Activated CD4-positive, alpha-beta T cell treated with anti-CD3 and anti-CD28 coated beads for 24 hours (primary cell): ENCODE results near the gene IPPK.
"Not testable (repeated sequence)": the region's sequence is repeated elsewhere in the genome, so short reads cannot be mapped to it uniquely, and the experiment has no call there.

ENCODE experiments used
- DNase-seq, 2 donors: peaks; one replicate each; pipeline ENCODE4 v3.0.0-alpha.2; 2020; ENCODE audit warnings: low read depth in 2 of 2

Gene IPPK

DNA sequence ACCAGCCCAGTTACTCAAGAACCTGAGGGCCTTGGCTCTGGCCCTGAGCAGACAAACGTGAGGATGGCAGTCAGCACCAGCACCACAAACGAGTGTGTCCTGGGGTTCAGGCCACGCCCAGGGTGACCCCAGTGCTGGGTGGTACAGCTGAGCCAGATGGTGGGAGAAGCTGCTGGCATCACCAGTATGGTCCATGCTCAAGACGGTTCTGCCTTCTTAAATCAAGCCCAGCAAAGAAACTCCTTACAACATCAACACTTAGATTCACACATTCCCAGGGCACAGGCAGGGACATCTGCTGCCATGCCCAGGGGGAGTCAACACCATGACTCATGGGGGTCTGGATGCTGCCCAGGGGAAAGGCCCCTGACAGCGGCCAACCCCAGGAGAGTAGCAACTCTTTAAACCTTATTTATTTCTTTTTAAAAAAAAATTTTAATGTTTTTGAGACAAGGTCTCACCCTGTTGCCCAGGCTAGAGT is 31.3 kb downstream of the IPPK start:
- DNase-seq = no peak

DNA sequence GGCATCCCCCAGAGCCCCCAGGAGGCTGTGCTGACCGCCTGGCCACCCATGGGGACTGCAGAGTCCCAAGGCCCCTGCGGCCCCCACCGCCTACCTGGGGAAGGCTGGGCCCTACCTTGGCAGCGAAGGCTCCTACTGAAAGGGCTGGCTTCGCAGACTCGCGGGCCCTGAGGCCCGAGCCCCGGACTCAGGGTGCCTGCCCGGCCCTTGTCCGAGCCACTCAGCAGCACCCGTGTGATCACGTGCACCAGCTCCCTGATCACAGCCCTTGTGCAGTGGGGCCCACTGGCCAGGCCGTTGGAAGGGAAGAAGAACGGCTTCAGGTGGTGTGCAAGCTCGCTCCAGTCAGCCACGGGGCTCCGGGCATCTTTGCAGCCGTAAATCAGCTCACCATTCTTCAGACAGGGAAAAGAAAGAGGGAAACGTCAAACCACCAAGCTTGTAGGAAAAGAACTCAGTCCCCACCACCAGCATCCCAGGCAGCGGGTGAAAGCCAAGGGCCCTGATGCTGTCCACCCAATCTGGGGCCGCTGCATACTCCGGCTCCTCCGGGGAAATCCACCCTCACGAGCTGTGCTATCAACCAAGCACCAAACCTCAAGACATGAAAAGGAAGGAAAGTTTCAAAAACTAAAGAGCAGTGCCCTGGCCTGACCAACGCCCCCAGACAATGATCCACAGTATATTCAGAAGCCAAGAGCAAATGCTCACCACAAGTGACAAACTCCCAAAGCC is 31.9 kb downstream of the IPPK start:
- DNase-seq = no peak

DNA sequence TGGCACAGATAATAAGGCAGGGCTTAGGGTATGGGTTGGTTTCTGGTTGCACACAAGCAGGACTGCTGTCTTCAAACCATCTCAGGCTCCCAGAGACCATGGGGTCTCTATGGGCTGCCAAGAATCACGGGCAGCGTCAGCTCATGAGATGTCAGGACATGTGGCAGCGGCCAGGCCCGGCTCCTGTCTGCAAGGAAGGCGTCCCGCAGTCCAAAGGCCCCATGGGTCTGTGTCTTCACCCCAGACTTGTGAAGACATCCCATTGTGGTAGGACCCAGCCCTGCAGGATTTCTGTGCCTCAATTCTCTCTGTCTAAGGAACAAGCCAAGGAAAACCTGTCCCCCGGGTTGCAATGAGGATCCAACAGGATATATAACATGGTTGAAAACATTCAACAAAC is 32.6 kb downstream of the IPPK start:
- DNase-seq = no peak

DNA sequence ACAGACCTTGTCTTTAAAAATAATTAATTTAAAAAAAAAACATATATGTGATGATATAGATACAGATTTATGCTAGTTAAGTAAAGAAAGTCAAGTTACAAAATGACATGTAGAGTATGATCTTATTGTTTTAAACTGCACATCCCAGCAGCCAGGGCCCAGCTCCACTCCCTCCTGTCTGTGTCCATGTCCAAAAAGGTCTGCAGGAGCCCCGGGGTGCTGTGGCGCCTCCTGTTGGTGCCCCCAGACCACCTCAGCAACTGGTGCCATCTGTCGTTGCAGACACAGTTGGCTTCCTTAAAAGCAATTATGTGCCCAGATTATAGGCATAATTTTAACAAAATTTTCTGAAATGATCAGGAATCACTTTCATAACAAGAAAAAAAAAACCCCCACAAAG is 33.3 kb downstream of the IPPK start:
- DNase-seq = no peak

DNA sequence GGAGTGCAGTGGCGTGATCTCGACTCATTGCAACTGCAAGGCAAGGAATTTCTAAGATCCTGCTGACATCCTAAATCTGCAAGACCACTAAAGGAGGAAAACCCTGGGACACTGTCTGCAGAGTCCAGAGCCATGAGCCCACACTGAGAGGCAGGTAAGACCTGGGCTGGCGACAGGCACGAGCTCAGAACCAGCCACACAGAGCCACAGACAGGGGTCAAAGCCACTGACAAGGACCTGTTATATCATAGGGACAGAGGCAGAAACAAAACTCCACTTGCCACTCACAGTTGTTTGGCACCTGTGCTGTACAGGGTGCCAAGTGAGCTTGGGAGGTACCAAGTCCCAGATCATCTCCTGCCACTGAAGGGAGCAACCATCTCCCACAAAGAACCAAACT is 34.2 kb downstream of the IPPK start:
- DNase-seq = no peak

DNA sequence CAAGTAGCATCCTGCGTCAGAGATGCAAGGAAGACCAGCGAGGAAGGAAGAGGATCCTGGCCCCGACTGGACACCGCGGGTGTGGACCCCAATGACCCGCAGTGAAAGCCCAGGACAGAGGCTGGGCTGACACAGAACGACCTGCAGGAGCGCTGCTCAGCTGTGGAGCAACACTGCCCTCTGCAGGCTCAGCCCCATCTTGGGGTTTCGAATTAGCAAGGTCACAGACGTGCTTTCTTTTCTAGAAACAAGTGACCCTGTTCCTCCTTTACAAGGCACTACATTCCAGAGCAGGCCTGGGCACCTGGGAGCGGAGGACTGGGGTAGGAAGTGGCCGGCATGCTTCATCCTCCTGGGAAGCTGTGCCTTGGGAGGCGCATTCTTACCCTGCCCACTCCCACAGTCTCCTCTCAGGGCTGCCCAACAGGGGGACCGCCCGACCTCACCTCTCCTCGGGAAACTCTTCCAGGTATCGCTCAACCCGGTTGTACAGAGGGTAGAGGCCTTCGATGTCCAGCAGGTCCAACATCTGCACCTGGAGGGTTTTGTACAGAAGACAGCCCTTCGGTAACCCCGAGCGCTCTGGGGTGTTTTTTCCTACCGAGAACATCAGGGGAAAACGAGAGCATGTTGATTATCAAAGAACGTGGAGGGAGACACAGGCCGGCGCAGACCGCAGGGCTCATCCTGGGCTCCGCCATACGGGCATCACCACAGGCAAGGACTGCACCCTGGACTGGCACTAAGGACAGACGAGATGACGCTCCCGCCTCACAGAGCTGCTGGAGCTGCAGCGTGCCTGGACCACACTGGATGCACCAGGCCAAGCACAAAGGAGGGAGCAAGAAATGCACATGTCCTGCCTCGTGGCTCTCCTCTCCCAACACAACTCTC is 35.0 kb downstream of the IPPK start:
- peak; percentile 38 to 46 for DNase-seq

DNA sequence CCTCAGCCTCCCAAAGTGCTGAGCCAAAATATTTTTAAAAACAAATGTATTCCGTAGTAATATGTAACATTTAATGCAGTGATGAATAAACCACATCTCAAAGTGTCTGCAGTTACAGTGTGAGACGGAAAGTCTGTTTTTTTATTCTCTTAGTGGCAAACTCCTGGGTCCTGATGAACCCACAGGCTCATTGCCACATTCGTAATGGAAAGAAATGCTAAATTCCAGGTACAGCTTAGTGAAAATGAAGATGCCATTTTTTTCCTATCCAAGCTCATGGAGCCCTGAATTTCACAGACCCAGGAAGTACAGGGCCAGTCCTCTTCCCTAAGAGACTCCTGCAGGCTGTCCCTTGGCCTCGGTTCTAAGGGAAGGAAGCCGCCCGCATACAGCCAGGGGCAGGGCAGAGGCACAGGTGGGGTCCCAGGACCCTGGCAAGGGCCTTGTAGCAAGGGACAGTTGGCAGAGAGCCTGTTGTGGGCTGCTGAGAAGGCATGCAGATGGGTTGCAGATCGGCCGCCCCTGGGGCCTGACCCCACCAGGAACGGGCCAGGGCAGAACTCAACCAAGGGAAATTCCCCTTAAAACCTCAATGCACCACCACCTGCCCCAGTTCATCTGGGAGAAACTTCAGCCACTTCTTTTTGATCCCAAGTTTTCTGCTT is 36.2 kb downstream of the IPPK start:
- DNase-seq = no peak

DNA sequence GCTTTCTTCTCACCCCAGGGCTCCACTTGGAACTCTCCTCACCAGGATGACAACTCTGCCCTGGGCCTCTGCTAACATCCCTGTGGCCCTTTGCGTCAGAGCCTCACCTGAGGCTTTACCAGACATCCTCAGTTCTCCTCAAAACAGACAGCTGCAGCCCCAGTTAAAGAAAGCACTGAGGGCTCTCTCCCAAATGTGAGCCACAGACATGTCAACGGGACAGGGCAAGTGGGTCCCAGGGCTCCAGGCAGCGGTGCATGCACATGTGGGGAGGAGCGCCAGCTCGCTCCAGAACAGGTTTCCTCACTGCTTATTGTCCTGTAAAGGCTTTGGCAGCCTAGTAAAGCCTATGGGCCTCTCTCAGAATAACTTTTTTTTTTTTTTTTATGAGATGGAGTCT is 37.3 kb downstream of the IPPK start:
- no peak for DNase-seq

DNA sequence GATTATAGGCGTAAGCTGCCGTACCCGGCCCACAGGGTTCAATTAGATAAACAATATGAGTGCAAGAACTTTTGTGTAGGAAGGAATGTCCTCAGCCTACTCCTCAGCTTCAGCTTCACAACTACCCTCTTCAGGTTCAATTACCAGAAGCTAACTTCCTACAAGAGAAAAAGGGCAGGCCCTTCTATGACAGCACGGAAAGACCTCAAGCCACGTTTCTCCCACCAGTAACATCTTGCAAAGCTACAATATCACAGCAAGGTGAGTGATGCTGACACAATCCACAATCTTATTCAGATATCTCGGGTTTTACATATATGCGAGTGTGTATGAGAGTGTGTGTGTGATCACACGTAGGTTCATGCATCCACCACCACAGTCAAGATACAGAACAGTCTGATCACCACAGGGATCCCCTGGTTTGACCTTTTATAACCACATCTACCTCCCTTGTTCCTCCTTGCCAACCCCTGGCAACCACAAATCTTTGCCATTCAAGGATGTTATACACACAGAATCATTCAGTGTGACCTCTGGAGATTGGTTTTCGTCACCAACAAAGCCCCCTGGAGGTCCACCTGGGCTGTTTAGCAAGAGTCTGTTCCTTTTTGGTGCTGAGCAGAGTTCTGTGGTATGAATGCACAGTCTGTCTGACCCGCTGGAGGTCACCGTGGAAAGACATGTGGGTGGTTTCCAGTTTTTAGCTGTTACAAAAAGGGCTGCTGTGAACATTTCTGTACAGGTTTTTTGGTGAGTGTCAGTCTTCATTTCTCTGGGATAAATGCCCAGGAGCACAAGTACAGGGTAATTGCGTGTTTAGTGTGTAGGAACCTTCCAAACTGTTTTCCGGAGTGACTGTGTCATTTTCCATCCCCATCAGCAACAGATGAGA is 38.2 kb downstream of the IPPK start:
- DNase-seq = no peak

DNA sequence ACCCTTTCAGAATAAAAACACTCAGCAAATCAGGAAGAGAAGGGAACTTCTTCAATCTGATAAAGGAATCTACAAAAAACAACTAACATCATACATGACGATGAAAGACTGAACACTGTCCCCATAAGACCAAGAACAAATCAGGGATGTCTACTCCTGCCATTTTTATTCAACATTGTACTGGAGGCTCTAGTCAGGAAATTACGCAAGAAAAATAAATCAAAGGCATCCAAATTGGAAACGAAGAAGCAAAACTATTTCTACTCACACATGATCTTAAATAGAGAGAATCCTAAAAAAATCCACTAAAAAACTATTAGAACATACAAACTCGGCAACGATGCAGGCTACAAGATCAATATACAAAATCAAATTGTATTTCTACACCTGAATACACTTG is 42.3 kb downstream of the IPPK start:
- DNase-seq = no peak

DNA sequence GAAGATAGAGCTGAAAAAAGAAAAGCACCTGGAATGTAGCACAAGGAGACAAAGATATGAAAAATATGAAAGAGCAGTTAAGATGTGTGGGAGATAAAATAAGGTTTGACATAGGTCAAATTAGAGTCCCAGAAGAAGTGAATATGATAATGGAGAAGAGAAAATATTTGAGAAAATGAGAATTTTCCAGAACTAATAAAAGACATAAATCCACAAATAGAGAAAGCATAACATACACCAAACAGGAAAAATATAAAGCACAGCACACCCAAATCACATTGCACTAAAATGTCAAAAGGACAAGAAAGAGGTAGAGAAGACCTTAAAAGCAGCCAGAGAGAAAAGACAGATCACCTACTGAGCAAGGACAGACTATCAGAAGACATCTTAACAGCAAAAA is 43.4 kb downstream of the IPPK start:
- no peak for DNase-seq

DNA sequence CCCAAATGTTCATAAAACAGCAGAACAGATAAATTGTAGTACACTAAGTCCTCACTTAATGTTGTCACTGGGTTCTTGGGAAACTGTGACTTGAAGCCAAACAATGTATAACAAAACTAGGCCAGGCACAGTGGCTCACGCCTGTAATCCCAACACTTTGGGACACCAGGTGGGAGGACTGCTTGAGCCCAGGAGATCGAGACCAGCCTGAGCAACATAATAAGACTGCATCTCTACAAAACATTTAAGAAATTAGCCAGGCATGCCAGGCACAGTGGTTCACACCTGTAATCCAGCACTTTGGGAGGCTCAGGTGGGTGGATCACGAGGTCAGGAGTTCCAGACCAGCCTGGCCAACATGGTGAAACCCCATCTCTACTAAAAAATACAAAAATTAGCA is 46.0 kb downstream of the IPPK start:
- not testable (repeated sequence) for DNase-seq

DNA sequence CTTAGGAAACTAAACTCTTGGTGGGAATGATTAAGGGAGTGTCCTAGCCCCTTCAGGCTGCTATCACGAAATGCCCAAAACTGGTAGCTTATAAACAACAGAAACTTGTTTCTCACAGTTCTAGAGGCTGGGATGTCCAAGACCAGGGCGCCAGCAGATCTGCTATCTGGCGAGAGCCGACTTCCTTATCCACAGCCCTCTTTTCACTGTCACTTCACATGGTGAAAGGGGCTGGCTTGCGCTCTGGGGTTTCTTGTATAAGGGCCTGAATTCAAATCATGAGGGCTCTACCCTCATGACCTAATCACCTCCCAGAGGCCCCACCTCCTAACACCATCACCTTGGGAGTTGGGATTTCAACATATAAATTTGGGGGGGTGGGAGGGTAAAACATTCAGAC is 49.1 kb downstream of the IPPK start:
- no peak for DNase-seq

DNA sequence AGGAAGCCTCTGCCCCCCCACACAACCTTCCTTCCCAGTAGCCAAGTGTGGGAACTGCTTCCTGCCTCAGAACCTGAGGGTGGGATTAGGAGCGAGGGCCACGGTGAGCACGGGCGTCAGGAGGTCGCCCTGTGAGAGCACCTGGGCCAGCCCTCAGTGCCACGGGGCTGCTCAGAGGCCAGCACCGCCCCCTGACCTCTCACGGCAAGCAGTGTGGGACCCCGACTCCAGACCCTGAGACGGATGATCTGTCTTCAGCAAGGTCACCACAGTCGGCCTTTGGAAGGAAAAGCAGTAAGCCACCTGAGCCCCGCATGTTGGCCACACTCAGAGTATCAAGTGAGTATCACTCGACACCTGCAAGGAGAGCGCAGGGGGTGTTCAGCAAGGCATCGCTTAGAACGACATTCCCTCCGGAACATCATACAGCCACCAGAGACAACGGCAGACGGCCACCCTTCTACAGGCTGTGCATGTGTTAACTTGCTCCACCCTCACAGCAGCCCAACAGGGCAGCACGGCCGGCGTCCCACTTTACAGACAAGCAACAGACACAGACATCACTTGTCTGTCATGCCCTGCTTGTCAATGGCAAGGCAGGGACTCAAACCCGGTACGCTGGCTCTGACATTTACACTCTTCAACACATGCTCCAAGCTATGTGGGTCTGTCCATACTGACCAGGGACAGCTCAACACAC is 50.2 kb downstream of the IPPK start:
- DNase-seq = no peak

DNA sequence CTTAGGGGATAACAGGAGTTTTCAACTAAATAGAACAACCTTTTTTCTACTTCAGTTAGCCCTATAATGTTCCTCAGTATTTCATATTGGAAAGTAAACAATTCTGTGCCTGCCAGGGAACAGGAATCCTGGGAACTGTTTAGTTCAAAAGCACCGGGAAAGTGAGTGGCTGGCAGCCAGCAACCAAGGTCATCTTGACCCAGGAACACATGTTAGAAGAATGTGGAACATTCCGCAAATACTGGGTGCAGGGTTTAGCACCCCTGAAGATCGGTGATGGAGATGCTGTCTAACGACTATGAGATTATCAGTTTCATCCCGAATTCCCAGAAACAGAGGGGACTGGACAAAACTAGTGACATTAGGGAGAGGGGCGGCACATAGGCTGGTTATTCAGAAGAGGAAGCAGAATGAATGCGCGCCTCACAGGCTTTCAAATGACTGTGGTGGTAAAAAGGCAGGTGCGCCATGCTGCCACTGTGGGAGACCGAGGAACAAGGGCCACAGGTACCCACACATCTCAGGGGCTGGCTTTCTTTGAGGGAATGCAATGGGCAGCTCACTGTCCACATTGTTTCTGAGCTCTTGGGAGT is 51.2 kb downstream of the IPPK start:
- DNase-seq = no peak

DNA sequence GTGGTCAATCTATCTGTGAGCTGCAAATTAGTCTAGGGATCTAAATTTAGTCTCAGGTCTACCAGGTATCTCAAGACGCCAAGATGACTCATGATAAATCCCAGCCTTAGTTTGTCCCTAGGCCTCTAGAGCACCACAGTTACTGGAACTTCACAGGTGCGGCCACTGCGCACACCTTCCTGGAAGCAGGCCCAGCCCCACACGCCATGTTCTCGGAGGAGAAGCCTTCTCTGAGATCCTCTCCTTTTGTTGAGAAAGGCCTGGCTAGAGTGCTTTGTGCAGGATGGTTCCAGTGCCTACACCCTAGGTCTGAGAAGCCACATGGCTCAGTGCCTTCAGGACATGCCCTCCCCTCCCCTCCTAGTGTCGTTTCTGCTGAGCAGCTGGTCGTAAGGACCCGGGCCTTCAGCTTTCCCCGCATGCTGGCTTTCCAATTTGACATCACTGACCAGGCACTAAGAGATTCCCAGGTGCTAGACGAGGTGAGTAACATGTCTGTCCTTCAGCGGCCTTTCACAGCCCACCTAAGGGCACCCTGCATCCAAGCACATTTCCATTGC is 51.9 kb downstream of the IPPK start:
- DNase-seq = no peak

DNA sequence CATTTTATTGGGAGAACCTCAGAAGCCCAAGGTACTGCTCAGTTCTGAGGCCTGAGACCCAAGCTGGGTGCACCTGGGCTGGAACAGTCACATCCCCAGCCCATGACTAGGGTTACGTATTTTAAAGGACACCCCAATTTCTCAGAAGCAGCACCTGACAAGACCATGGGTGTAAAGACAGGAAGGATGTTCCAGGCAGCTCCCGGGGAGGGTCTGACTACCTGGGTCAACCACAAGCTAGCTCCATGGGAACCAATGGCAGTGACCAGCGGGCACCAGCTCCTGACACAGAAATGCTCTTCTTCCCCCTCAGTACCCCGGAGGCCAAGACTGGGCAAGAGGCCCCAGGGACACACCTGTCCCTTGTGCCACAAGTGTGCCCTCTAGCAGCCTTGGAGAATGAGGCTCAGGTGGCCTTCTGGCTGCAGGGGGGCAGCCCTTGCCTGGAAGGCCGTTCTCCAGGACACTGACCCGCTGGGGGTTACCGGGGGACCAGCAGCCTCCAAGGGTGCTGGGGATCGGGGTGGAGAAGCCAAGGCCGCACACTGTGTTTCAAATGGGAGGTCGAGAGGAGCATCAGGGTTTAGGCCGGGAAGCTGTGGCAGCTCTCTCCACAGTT is 52.6 kb downstream of the IPPK start:
- no peak for DNase-seq

DNA sequence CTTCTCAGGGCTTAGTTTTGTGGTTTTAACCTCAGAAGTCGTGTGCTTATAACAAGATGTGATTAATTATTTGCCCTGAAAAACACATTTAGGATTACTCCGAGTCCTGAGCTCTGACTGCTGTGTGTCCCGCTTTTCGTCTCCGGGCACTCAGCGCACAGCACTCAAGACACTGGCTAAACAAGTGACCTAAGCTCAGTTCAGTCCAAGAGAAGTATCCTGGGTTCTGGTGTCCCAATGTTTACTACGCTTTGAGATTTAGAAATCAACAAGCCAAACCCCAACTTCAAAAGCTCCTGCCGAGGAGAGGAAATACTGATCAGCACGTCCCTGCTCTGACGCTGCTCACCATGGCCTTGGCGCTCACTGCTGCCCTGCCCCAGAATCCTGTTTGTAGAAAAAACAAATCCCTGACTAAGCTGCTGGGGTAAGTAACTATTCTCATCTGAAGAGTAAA is 53.2 kb downstream of the IPPK start:
- no peak for DNase-seq

DNA sequence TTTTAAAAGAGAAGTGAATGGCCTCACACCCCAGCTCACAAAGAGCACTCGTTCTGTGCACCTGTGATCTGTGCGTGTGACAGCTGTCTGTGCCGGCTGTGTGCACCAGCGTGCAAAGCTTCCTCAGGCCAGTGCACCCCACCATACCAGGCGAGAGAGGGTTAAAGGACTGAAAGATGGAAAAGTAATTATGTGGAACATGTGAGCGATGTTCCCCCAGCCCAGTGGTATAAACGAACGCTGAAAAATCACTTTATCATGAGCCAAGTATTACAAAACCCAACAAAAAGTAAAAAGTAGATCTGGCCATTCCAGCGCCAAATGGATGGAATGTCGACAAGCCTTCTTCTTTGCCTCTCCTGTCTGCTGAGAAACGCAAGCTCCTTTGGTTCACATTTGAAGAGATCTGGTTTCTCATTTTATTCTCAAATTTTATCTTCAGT is 53.7 kb downstream of the IPPK start:
- DNase-seq = no peak

DNA sequence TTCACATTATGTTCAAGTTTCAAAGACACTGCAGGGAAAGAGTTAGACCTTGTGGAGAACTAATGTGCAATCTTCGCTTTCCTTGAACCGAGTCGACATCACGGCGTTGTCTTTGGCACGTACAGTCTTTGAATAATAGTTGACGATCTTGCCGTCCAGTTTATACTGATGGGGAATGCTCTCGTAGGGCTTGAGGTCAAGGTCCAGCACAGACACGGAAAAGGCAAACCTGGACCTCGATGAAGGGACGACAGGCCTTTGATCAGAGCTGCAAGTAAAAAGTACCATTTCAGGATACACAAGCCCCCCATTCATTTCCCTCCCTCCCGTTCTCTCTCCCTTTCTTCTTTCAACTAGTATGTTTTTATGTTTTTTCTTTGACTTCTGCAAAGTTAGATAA is 54.1 kb downstream of the IPPK start:
- no peak for DNase-seq
